ENCODE results near the gene SF3B3.
"Not testable (repeated sequence)": the region's sequence is repeated elsewhere in the genome, so short reads cannot be mapped to it uniquely, and the experiment has no call there.

The SF3B3 gene

GRCh38 chr16:70529051-70529777 is 5.6 kb downstream of the SF3B3 start:
- peak; percentile 59 for TF ChIP-seq CTCF (conservative IDR thresholded peaks at IDR 0.05)
- H3K27ac ChIP-seq, result no peak overlapping the region

- not testable (repeated sequence) for H3K27ac ChIP-seq
Observed at GRCh38 chr16:70529954-70530353, 6.3 kb downstream of the SF3B3 start.

GRCh38 chr16:70534971-70535370 is 11.4 kb downstream of the SF3B3 start:
- no peak overlapping the region for H3K27ac ChIP-seq
- TF ChIP-seq CTCF (conservative IDR thresholded peaks at IDR 0.05), result no peak

GRCh38 chr16:70540994-70541393 is 17.4 kb downstream of the SF3B3 start:
- no peak for TF ChIP-seq CTCF (conservative IDR thresholded peaks at IDR 0.05)
- H3K27ac ChIP-seq, result no peak overlapping the region

GRCh38 chr16:70544548-70544947 is 20.9 kb downstream of the SF3B3 start:
- no peak overlapping the region for H3K27ac ChIP-seq
- TF ChIP-seq CTCF (conservative IDR thresholded peaks at IDR 0.05), result no peak

- H3K27ac ChIP-seq, result no peak overlapping the region
- TF ChIP-seq CTCF (conservative IDR thresholded peaks at IDR 0.05), result no peak
Observed at GRCh38 chr16:70548936-70549335, 25.3 kb downstream of the SF3B3 start.

GRCh38 chr16:70550082-70550481 is 26.5 kb downstream of the SF3B3 start:
- no peak for TF ChIP-seq CTCF (conservative IDR thresholded peaks at IDR 0.05)

GRCh38 chr16:70551788-70552187 is 28.2 kb downstream of the SF3B3 start:
- TF ChIP-seq CTCF (conservative IDR thresholded peaks at IDR 0.05), result no peak
- H3K27ac ChIP-seq, result no peak overlapping the region

More at GRCh38 chr16:70550082-70550481, 26.5 kb downstream of the SF3B3 start:
- H3K27ac ChIP-seq, result no peak overlapping the region

Data from VCaP (cell line).